Measurements from ENCODE around the gene RNF133.

RNF133 gene

DNA sequence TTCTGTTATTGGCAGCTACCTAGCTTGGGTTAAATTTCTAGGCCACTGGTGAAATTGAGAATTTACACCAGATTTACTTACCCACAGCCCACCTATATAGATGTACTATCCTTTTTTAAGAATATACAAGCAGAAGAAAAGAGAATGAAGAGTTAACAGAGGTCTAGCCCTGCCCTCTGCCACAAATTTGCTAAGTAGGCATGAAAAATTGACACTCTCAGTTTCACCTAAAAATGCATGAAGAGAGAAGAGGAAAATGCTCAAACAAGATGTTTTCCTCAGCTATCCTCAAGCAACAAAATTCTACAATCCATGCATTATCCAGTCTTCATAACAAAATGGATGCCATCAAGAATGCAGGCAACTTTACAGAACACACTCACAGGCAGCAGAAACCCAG, 28.4 kb upstream of the RNF133 start:
- H3K4me3 ChIP-seq (ENCODE audit: low read depth, low read length), result no peak overlapping the region
- TF ChIP-seq, protein P1, sequence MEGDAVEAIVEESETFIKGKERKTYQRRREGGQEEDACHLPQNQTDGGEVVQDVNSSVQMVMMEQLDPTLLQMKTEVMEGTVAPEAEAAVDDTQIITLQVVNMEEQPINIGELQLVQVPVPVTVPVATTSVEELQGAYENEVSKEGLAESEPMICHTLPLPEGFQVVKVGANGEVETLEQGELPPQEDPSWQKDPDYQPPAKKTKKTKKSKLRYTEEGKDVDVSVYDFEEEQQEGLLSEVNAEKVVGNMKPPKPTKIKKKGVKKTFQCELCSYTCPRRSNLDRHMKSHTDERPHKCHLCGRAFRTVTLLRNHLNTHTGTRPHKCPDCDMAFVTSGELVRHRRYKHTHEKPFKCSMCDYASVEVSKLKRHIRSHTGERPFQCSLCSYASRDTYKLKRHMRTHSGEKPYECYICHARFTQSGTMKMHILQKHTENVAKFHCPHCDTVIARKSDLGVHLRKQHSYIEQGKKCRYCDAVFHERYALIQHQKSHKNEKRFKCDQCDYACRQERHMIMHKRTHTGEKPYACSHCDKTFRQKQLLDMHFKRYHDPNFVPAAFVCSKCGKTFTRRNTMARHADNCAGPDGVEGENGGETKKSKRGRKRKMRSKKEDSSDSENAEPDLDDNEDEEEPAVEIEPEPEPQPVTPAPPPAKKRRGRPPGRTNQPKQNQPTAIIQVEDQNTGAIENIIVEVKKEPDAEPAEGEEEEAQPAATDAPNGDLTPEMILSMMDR (IDR thresholded peaks at IDR 0.05; ENCODE audit: insufficient read depth, low read depth, low read length, missing control alignments), result no peak
- no peak for DNase-seq (ENCODE audit: low read depth)

DNA sequence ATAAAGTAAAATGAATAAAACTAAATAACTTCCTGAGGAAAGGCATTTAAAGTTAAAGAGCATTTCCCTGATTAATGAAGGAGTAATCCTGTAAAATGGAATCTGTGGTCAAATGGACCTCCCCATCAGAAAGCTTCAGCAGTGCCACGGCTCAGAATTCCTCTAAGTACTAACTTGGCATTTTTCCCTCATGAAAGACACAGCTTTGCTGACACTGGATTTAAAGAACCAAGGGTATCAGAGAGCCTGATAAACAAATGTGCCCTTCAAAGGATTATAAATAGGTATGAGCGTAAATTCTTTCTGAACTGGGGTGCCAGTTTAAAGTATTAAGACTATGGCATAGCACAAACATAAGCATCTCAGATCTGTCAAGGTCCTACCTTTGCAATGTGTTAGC, 28.0 kb upstream of the RNF133 start:
- no peak for DNase-seq (ENCODE audit: low read depth)

DNA sequence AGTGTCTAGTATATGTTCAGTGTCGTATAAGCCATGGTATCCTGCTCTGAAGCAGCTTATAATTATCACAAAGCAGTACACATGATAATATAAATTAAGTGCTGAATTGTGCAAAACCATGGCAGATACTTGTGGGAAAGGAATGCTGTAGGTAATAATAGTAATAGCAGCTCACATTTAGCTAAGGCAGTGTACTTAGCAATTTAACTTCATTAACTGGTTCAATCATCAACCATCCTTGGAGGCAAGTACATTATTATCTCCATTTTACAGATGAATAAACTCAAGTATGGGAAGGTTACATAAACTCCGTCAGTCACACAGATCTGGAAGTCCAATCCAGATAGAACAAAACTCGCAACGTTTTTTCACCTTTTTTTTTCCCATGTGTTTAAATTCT, 25.4 kb upstream of the RNF133 start:
- TF ChIP-seq, protein P1 (IDR thresholded peaks at IDR 0.05; ENCODE audit: insufficient read depth, low read depth, low read length, missing control alignments), result no peak

More for the DNA sequence above, 28.0 kb upstream of the RNF133 start:
- TF ChIP-seq, protein P1 (IDR thresholded peaks at IDR 0.05; ENCODE audit: insufficient read depth, low read depth, low read length, missing control alignments), result no peak
- H3K4me3 ChIP-seq (ENCODE audit: low read depth, low read length), result no peak overlapping the region

DNA sequence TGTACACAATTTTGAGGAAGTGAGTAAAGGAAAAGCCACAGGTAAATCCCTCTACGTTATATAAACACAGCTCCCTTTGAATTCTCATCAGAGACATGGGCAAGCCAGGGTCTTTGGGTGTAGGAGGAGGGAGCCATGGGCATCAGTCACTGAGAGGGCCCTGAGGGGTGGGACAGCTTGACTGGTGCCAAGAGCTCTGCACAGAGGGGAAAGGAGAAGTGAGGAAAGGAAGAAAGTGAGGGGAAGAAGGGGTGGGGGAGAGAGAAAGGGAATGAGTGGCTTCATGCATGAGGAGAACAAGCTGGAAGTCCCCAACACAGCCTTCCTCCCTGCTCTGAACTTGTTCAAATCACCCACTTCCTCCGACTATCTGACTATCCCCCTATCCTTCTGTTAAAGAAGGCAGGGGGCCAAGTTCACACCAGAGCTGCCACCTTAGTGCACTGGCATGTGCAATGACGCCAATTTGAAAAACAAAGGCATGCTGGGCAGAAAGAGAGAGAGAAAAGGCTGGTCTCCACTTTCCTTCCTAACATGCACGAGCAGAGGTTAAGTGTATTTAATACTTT, 20.2 kb upstream of the RNF133 start:
- no peak overlapping the region for H3K4me3 ChIP-seq (ENCODE audit: low read depth, low read length)
- DNase-seq (ENCODE audit: low read depth), result peak; percentile 58
- TF ChIP-seq, protein P1 (IDR thresholded peaks at IDR 0.05; ENCODE audit: insufficient read depth, low read depth, low read length, missing control alignments), result no peak

More for the DNA sequence above, 25.4 kb upstream of the RNF133 start:
- no peak for DNase-seq (ENCODE audit: low read depth)
- no peak overlapping the region for H3K4me3 ChIP-seq (ENCODE audit: low read depth, low read length)

DNA sequence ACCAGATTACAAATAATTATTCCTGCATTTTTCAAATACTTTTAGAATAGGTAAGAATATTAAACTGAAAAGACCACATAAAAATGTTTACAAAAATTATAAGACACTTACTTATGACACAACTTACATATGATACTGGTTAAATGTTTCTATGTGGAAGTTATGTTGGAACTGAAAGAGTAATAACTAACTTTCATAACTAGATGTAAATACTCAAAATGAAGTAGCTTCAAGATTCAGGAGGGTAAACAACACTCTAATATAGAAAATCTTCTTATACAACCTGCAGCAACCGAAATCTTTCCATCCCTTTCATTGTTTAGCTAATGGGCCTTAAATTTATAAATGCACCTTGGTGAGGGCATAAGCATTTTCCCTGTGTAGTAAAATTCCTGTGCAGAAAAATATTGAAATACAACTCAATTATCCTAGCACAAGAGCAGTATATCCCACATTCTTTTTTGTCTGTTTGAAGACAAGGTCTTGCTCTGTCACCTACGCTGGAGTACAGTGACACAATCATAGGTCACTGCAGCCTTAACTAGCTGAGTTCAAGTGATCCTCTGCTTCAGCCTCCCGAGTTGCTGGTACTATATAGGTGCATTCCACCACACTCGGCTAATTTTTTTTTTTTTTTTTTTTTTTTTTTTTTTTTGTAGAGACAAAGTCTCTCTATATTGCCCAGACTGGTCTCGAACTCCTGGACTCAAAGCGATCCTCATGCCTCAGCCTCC, 18.6 kb upstream of the RNF133 start:
- TF ChIP-seq, protein P1 (IDR thresholded peaks at IDR 0.05; ENCODE audit: insufficient read depth, low read depth, low read length, missing control alignments), result no peak

DNA sequence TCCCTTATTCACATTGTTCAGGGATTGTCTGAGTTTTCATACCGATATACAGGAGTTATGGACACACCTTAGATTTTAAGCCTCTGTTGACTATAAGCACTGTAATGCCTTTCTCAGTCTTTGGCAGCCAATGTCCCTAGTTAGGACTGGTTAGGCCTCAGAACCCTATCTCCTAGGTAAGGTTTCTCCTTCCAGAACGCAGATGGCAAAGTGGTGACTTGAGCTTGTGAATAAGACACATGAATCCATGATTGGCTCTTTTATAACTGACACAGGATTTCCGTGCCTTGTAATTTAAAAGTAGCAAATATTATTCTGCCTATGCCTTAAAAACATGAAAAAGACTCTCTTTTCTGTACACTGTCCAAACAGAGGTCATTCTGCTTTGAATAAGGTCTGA, 16.3 kb upstream of the RNF133 start:
- TF ChIP-seq, protein P1 (IDR thresholded peaks at IDR 0.05; ENCODE audit: insufficient read depth, low read depth, low read length, missing control alignments), result no peak
- DNase-seq (ENCODE audit: low read depth), result no peak
- H3K4me3 ChIP-seq (ENCODE audit: low read depth, low read length), result peak overlapping the region; percentile 13

More for the DNA sequence above, 18.6 kb upstream of the RNF133 start:
- no peak for DNase-seq (ENCODE audit: low read depth)
- no peak overlapping the region for H3K4me3 ChIP-seq (ENCODE audit: low read depth, low read length)

Data from GM12865 (cell line).